HEK293T (cell line): ENCODE results near the gene OVOL2.

Experiments
- CTCF ChIA-PET: fragments of 350-600 bp; formaldehyde crosslinking; extraction: SDS; loops from one replicate; lab custom pipeline; 2021; ENCODE audit warnings: antibody characterized with exemption, inconsistent platforms; lab: Yijun Ruan, JAX
- POLR2A ChIA-PET: fragments of 350-600 bp; formaldehyde crosslinking; extraction: SDS; loops from one replicate; lab custom pipeline; 2020; ENCODE audit warnings: antibody characterized with exemption, inconsistent platforms; lab: Yijun Ruan, JAX
- DNase-seq: peaks from one replicate; pipeline ENCODE4 v3.0.0; 2012; ENCODE audit warnings: mixed read lengths; ENCODE audit errors: extremely low spot score
- ARNT ChIP-seq: fragments of 450-650 bp; IDR thresholded peaks from 2 replicates; pipeline ENCODE4 v1.6.1; 2017; ENCODE audit warnings: mild to moderate bottlenecking
- BHLHE40 ChIP-seq: fragments of 450-650 bp; IDR thresholded peaks from 2 replicates; pipeline ENCODE4 v1.6.1; 2016; ENCODE audit warnings: mild to moderate bottlenecking, moderate library complexity, borderline replicate concordance
- CTBP1 ChIP-seq: fragments of 450-650 bp; IDR thresholded peaks from 2 replicates; pipeline ENCODE4 v1.6.1; 2016; ENCODE audit warnings: borderline replicate concordance
- ELF4 ChIP-seq: fragments of 450-650 bp; IDR thresholded peaks from 2 replicates; pipeline ENCODE4 v1.6.1; 2017; ENCODE audit warnings: antibody characterized with exemption
- FOXA1 ChIP-seq: fragments of 450-650 bp; IDR thresholded peaks from 2 replicates; pipeline ENCODE4 v1.6.1; 2016; ENCODE audit warnings: mild to moderate bottlenecking
- FOXK2 ChIP-seq: fragments of 450-650 bp; IDR thresholded peaks from 2 replicates; pipeline ENCODE4 v1.6.1; 2016; ENCODE audit warnings: mild to moderate bottlenecking
- FOXM1 ChIP-seq: fragments of 450-650 bp; IDR thresholded peaks from 2 replicates; pipeline ENCODE4 v1.6.1; 2017; ENCODE audit warnings: mild to moderate bottlenecking, borderline replicate concordance
- HDGF ChIP-seq: fragments of 450-650 bp; IDR thresholded peaks from 2 replicates; pipeline ENCODE4 v1.6.1; 2017; ENCODE audit warnings: antibody characterized with exemption, borderline replicate concordance
- L3MBTL2 ChIP-seq: fragments of 450-650 bp; conservative IDR thresholded peaks from 2 replicates; pipeline ENCODE4 v1.6.1; 2016; ENCODE audit warnings: mild to moderate bottlenecking
- LEF1 ChIP-seq: fragments of 450-650 bp; IDR thresholded peaks from 2 replicates; pipeline ENCODE4 v1.6.1; 2017; ENCODE audit warnings: mild to moderate bottlenecking, borderline replicate concordance
- NFRKB ChIP-seq: fragments of 450-650 bp; IDR thresholded peaks from 2 replicates; pipeline ENCODE4 v1.6.1; 2016; ENCODE audit warnings: mild to moderate bottlenecking, moderate library complexity
- SP1 ChIP-seq: fragments of 450-650 bp; IDR thresholded peaks from 2 replicates; pipeline ENCODE4 v1.6.1; 2017
- SUZ12 ChIP-seq: fragments of 450-650 bp; IDR thresholded peaks from 2 replicates; pipeline ENCODE4 v1.6.1; 2016; ENCODE audit warnings: mild to moderate bottlenecking
- TARDBP ChIP-seq: fragments of 450-650 bp; IDR thresholded peaks from 2 replicates; pipeline ENCODE4 v1.6.1; 2016
- ZNF384 ChIP-seq: fragments of 450-650 bp; IDR thresholded peaks from 2 replicates; pipeline ENCODE4 v1.6.1; 2016
- TF ChIP-seq, protein P1 (sequence below): fragments of 450-650 bp; IDR thresholded peaks from 2 replicates; pipeline ENCODE4 v1.6.1; 2016

The OVOL2 gene

DNA sequence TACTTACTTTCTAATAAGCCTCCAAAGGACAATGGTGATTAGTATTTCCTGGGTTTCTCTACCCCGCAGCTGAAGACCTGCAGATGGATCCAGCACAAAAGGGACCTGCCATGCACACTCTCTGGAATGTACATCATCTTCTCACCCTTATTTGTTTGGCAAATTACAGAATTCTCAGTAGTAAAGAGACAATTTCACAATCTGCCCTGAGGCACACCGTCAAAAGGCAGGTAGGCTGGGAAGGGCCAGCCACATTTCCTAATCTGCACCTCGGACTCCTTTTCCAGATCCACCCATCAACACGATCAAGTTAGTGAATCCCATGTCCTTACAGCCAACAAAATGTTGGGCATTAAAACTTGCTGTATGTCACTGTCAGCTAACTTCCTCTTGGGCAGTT lies 4.9 kb downstream of the OVOL2 start:
- DNase-seq: no peak
- ChIA-PET POLR2A (no interaction called here), CTCF (interaction anchor here (0.6 kb wide), 1 partner anchor 123 kb away, joined by 3 read pairs; no protein-coding TSS in a partner anchor)
- TF ChIP-seq HDGF (no peak), SUZ12 (no peak), LEF1 (no peak), FOXA1 (no peak), ZNF384 (no peak), NFRKB (no peak), FOXK2 (no peak), BHLHE40 (no peak), SP1 (no peak), TARDBP (no peak)
- TF ChIP-seq, protein P1, sequence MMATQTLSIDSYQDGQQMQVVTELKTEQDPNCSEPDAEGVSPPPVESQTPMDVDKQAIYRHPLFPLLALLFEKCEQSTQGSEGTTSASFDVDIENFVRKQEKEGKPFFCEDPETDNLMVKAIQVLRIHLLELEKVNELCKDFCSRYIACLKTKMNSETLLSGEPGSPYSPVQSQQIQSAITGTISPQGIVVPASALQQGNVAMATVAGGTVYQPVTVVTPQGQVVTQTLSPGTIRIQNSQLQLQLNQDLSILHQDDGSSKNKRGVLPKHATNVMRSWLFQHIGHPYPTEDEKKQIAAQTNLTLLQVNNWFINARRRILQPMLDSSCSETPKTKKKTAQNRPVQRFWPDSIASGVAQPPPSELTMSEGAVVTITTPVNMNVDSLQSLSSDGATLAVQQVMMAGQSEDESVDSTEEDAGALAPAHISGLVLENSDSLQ: no peak

DNA sequence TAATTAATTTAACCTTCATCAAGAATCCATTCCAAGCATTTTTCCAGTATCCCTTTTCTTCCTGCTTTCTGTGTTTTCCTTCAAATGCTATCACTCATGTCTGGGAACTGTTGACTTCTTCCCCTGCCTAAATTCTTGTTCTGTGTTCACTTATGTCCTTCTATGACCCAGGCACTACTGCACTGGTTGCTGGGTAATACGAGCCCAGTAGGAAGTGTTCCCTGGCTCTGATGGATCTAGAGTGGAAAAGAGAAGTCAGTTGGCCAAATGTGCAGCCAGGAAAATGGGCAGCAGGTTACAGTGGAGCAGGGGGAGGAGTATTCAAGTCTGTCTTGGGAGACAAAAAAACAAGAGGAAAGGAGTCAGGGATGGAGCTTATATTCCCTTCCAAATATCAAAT lies 7.1 kb downstream of the OVOL2 start:
- ChIA-PET POLR2A (no interaction called here), CTCF (no interaction called here)
- TF ChIP-seq SUZ12 (no peak), FOXA1 (no peak), ELF4 (no peak), LEF1 (no peak), FOXM1 (no peak), FOXK2 (no peak), HDGF (no peak), ZNF384 (no peak), L3MBTL2 (no peak), BHLHE40 (no peak), ARNT (no peak), TARDBP (no peak)
- TF ChIP-seq, protein P1: no peak
- DNase-seq: no peak

DNA sequence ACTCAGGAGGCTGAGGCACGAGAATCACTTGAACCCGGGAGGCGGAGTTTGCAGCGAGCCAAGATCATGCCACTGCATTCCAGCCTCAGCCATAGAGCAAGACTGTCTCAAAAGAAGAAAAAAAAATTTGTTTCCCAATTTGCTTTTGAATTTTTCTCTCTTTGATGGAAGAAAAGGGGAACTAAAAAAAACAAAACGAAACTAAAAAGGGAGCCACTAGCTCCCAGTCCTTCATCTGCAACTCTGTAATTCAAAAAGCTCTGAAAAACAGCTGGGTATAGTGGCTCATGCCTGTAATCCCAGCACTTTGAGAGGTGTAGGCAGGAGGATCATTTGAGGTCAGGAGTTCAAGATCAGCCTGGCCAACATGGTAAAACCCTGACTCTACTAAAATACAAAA lies 9.5 kb downstream of the OVOL2 start:
- TF ChIP-seq TARDBP (no peak), CTBP1 (no peak), NFRKB (no peak), HDGF (no peak), FOXA1 (no peak), LEF1 (no peak), L3MBTL2 (no peak), SUZ12 (no peak), FOXK2 (no peak), FOXM1 (no peak), ELF4 (no peak), SP1 (no peak), BHLHE40 (no peak), ZNF384 (no peak), ARNT (no peak)
- TF ChIP-seq, protein P1: no peak
- CTCF ChIA-PET: no interaction called here
- POLR2A ChIA-PET: no interaction called here
- no peak for DNase-seq

DNA sequence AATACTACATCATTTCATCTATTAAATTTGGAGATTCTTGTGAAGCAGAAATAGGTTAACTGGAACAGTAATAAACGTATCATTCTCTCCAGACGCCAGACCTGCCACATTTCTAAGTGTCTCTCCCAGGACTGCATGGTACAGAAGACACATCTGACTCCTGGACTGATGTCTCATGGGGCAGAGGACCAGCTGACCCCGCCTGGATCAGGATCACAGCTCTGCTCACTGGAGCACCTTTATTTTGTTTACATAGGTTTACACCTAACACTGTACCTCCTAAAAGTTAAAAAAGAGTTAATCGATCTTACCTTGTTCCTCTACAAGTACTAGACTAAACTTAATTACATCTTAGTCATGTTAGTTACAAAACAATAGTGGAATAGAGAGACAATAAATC lies 11.2 kb downstream of the OVOL2 start:
- ChIA-PET POLR2A (no interaction called here), CTCF (no interaction called here)
- TF ChIP-seq L3MBTL2: no peak
- no peak for TF ChIP-seq CTBP1
- TF ChIP-seq NFRKB: no peak
- TF ChIP-seq FOXK2: no peak
- no peak for TF ChIP-seq SP1
- TF ChIP-seq ELF4: no peak
- TF ChIP-seq ZNF384: no peak
- DNase-seq: no peak

DNA sequence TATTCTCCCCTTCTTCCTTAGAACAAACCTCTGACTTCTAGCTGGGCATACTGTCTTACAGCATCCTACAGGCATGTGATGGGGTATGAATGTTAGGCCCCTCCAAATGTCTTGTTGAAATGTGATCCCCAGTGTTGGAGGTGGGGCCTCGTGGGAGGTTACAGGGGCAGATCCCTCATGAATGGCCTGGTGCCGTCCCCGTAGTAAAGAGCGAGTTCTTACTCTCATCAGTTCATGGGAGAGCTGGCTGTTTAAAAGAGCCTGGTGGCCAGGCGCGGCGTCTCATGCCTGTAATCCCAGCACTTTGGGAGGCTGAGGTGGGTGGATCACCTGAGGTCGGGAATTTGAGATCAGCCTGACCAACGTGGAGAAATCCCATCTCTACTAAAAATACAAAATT lies 15.5 kb downstream of the OVOL2 start:
- CTCF ChIA-PET: interaction anchor here (0.7 kb wide), 1 partner anchor 352 kb away, joined by 3 read pairs; no protein-coding TSS in a partner anchor
- TF ChIP-seq FOXM1 (no peak), CTBP1 (no peak), TARDBP (no peak), ELF4 (no peak), L3MBTL2 (no peak), ARNT (no peak), SUZ12 (no peak), LEF1 (no peak)

DNA sequence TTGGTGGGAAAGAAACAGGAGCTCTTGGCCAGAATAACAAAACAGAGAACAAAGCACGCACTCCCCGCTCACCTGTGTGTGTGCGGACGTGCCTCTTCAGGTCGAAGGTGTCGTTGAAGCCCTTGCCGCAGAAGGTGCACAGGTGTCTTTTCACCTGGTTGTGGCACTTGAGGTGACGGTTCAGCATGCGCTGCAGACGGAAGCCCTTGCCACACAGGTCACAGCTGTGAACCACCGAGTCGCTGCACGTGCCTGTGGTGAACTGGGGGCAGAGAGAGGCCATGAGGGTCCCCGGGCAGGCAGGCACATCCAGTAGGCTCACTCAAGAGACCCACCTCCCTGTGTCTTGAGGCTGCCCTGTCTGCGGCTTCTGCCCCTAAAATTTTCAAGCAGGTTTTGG lies 16.3 kb downstream of the OVOL2 start:
- DNase-seq: no peak
- ChIA-PET CTCF (no interaction called here), POLR2A (no interaction called here)
- no peak for TF ChIP-seq TARDBP
- TF ChIP-seq SP1: no peak
- no peak for TF ChIP-seq ZNF384
- TF ChIP-seq FOXM1: no peak
- TF ChIP-seq ARNT: no peak
- TF ChIP-seq LEF1: no peak
- TF ChIP-seq, protein P1: no peak
- no peak for TF ChIP-seq FOXA1
- TF ChIP-seq SUZ12: no peak
- TF ChIP-seq BHLHE40: no peak
- no peak for TF ChIP-seq HDGF
- TF ChIP-seq CTBP1: no peak
- no peak for TF ChIP-seq NFRKB
- no peak for TF ChIP-seq ELF4
- TF ChIP-seq FOXK2: no peak
- TF ChIP-seq L3MBTL2: no peak

More for the DNA sequence above, 15.5 kb downstream of the OVOL2 start:
- POLR2A ChIA-PET: no interaction called here
- no peak for DNase-seq
